HT1080 (cell line): Measurements from ENCODE around the gene PTPRCAP. TPM values are rescaled to one million over a fixed set of nuclear protein-coding genes. Genes with fewer than 3 reads are reported as not detected.
"Not testable (repeated sequence)": the region's sequence is repeated elsewhere in the genome, so short reads cannot be mapped to it uniquely, and the experiment has no call there.

Experiments
- DNase-seq: peaks from one replicate; pipeline ENCODE4 v3.0.0-alpha.2; 2015; ENCODE audit warnings: low read depth
- total RNA-seq: library from RNA; depleted of rRNA; stranded (reverse); fragments of >200 nt; shearing (Covaris generic); gene quantifications from 2 replicates; pipeline ENCODE4 v1.2.3, GENCODE V29; 2014

PTPRCAP gene
- total RNA-seq, 1 experiment from 2014 or later = not detected

DNA sequence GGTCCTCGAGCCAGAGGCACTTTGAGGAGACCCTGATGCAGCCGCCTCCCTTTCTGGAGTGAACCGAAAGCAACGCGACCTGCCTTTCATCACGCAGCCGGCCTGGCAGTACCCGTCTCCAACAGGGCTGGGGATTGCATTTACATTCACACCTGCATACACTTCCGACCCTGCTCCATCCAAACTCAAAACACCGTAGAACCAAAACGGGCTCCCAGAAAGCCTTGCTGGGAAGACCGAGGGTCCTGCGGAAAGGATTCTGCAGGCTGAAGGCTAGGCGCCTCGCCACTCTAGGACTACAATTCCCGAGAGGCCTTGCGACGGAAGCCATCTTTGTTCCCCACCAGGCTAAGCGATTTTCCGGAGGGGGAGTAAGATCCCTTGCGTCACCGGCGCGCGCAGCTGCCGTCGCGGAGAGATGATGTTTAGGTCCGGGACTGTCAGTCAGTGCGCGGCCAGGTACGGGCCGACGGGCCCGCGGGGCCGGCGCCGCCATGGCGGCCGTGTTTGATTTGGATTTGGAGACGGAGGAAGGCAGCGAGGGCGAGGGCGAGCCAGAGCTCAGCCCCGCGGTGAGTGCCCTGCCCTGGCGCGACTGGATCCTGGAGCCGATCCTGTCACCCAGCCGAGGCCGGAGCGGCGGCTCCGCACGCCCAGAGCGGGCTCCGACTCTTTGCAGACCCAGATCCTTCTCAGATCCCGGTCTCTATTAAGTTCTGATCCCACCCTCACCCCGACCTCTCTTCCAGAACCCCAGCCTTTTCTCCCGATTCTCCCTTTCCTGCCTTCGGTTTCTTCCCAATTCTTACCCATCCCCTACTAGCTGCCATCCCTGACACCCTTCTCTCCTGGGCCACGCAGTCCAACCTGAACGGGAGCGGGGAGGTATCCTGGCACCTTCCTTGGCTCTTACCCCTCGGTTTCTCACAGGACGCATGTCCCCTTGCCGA, 9.2 kb downstream of the PTPRCAP start, which contains the start of gene RPS6KB2:
RPS6KB2 (plus strand) TSS at position 443 of the 950 bp plus-strand sequence; CDS start at position 495, 52 bp downstream.
- peak; percentile 96 for DNase-seq

- DNase-seq = not testable (repeated sequence)
Measured at GRCh38 chr11:67427364-67427859, 10.1 kb downstream of the PTPRCAP start.

- no peak for DNase-seq
Measured at GRCh38 chr11:67423891-67424613, 13.4 kb downstream of the PTPRCAP start.

DNA sequence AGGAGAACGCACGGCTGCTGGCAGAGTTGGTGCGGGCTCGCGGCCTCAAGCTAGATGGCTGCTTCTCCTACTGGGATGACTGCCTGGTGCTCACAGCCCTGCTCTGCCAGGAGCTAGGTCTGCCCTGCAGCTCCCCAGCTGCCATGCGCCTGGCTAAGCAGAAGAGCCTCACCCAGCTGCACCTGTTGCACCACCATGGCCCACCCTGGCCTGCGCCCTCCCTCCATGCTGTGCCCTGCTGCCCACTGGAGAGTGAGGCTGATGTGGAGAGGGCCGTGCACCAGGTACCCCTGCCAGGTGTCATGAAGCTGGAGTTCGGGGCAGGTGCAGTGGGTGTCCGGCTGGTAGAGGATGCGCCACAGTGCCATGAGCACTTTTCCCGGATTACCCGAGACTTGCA, 14.0 kb downstream of the PTPRCAP start:
- no peak for DNase-seq

DNA sequence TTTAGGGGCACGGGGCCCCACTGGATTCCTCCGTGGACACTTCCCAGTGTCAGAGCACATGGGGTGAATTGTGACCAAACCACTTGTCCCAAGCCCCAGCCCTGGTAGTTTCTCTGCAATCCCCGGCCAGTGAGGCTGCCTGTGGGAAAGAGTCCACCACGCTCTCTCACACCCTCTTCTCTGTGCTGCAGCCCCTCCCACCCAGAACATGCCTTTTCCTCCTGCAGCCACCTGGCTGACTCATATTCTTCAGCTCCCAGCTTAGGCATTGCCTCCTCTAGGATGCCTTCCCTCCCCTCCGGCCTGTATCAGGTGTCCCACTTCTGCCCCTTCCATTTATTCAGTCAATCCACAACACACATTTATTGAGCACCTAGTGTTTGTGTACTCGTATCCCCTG, 14.6 kb downstream of the PTPRCAP start:
- DNase-seq = peak; percentile 39

GRCh38 chr11:67421430-67422031, 16.0 kb downstream of the PTPRCAP start:
- no peak for DNase-seq

- DNase-seq = peak; percentile 76
Measured at GRCh38 chr11:67420646-67421429, 16.6 kb downstream of the PTPRCAP start.

GRCh38 chr11:67420147-67420645, 17.3 kb downstream of the PTPRCAP start:
- DNase-seq = no peak

- DNase-seq = no peak
Measured at GRCh38 chr11:67419325-67420049, 18.0 kb downstream of the PTPRCAP start.

DNA sequence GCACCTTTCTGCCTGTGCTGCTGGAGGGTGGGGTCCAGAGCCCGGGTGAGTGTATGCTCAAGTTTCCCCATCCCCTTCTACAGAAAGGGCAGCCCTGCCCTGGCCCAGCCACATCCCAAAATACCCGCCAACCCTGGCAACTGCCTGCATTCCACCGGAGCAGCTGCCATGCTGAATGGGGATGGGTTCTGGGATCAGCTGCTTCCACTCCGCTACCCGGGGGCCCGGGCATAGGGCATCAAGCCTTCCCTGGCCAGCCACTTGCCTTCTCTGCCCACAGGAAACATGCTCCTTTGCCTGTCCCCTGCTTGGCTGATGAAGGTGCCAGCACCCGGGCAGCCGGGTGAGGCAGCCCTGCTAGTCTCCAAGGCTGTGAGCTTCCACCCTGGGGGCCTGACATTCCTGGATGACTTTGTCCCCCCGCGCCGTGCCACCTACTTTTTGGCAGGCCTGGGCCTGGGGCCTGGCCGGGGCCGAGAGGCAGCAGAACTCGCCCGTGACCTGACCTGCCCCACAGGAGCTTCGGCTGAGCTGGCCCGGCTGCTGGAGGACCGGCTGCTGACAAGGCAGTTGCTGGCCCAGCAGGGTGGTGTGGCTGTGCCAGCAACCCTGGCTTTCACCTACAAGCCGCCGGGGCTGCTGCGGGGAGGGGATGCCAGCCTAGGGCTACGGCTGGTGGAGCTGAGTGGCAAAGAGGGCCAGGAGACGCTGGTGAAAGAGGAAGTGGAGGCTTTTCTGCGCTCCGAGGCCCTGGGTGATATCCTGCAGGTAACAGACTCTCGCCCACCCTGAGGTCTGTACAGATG, 18.8 kb downstream of the PTPRCAP start:
- DNase-seq = no peak

GRCh38 chr11:67417425-67417824, 20.1 kb downstream of the PTPRCAP start:
- DNase-seq = no peak

GRCh38 chr11:67416416-67417335, 20.8 kb downstream of the PTPRCAP start:
- no peak for DNase-seq

- no peak for DNase-seq
Measured at GRCh38 chr11:67415501-67416304, 21.8 kb downstream of the PTPRCAP start, which contains the start of gene CARNS1. CARNS1 (plus strand) TSS chr11:67415678; CDS start chr11:67416200, 522 bp downstream.

DNA sequence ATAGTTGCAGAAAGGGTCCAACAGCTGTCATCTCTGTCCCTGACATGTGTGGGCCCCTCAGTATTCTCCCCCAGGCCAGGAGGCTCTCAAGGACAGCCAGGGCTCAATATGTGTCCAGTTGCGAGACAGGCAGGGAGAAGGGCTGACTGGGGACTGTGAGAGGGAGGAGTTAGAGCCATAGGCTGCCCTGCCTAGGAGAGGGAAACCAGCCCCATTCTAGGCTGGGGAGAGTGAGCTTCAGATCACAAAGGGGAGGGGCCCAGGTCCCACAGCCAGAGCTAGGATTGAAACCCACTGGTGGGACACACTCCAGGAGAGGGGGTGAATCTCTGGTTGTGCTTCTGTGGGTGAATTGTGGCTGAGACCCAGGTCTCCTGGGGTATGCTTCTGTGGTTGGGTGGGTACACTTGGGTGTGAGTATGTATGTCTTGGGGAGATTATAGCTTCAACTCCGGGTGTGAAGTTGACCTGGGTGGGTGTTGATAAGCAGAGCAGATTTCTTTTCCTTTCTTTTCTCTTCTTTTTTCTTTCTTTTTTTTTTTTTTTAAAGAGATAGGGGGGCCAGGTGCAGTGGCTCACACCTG, 24.1 kb downstream of the PTPRCAP start:
- no peak for DNase-seq

DNA sequence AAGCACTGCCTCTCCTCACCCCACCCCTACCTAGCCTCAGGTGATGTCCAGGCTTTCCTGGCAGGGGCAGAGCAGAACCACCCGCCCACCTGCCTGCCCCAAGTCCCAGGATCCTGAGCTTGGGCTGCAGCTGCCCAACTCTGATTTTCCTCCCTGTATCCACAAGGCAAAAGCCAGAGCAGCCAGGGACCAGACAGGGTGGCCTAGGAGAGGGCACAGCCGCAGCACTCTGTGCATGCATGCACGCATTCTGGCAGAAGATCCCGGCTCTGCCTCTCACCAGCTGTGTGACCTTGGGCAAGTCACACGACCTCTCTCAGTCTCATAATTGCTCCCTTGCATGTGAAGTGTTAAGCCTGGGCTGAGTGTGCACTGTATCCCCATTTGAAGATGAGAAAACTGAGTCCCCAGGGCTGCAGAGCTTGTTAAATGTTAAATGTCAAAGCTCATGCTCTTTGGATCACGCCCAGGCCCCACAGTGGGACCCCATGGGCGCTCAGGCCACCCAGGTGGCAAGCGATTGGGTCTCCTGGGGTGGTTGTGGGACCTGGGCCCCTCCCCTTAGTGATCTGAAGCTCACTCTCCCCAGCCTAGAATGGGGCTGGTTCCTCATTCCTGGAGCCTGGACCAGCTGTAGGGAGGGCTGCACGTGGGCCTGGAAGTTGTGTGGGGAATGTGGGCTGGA, 24.8 kb downstream of the PTPRCAP start:
- DNase-seq = no peak

GRCh38 chr11:67411785-67412152, 25.7 kb downstream of the PTPRCAP start:
- no peak for DNase-seq
